Measurements from ENCODE around the gene PSMA7.

GRCh38 chr20:62112368-62112767 is 30.8 kb downstream of the PSMA7 start:
- no peak for TF ChIP-seq CTCF (IDR thresholded peaks at IDR 0.05)
- TF ChIP-seq ZFX (IDR thresholded peaks at IDR 0.05; ENCODE audit: borderline replicate concordance): no peak
